ENCODE results near the gene PAFAH1B1. TPM values are rescaled to one million over a fixed set of nuclear protein-coding genes. Genes with fewer than 3 reads are reported as not detected.
A peak's percentile ranks its signal among the peaks of the same experiment; 100 is the strongest.
"Not testable (repeated sequence)": the region's sequence is repeated elsewhere in the genome, so short reads cannot be mapped to it uniquely, and the experiment has no call there.

Gene PAFAH1B1
- 100 to 1,000 TPM in 2 of 4 donors, 10 to 100 TPM in 2; 86.5 to 119 (median 102) TPM for total RNA-seq

GRCh38 chr17:2592971-2593820 is at the start of gene PAFAH1B1:
Gene PAFAH1B1, plus strand, starts transcription at chr17:2593654. Its CDS starts 44,635 bp downstream, at chr17:2638289.
- intact Hi-C loops (cut with DNase I) = loop anchor here (5.0 kb wide), 1 partner anchor 94 kb away; no protein-coding TSS in a partner anchor
- Histone ChIP-seq H3K4me3 (peak within 1 kb of the TSS; percentile 88 to 99 (median 97)), H3K4me1 (peaks cover 38 to 49% (median 45%) of the 10 kb centered on the region in 4 donors), H3K9me3 (no peaks in the 10 kb centered on the region), H3K27me3 (no peaks in the 10 kb centered on the region), H3K27ac (replicated peaks in 1 of 4) (peak within 1 kb of the TSS; percentile 97 to 99 (median 98)), H3K36me3 (no peaks in the 10 kb centered on the region)
- WGBS = 0% methylated on average over 33 of the region's 86 CpGs
- TF ChIP-seq POLR2AphosphoS5 (IDR thresholded peaks at IDR 0.05) = peak; percentile 73 to 91
- TF ChIP-seq CTCF (IDR thresholded peaks at IDR 0.05) = peak in 2 of 3 experiments; percentile 27 to 53
- TF ChIP-seq EP300 (IDR thresholded peaks at IDR 0.05) = no peak
- TF ChIP-seq POLR2A (IDR thresholded peaks at IDR 0.05; ENCODE audit: low read depth) = peak; percentile 41
- peak; percentile 96 for DNase-seq (ENCODE audit: extremely low spot score)

- H3K27me3 ChIP-seq = peaks cover 0 to 8% (median 0%) of the 10 kb centered on the region in 4 donors
- no peaks in the 10 kb centered on the region for H3K36me3 ChIP-seq
- no peak overlapping the region for H3K27ac ChIP-seq (replicated peaks in 1 of 4)
- intact Hi-C loops (cut with DNase I) = no loop called here
- 86% methylated on average over 7 of the region's 7 CpGs for WGBS
- DNase-seq (ENCODE audit: extremely low spot score) = no peak
- H3K4me3 ChIP-seq = no peak overlapping the region
- peaks cover 0 to 4% (median 0%) of the 10 kb centered on the region in 4 donors for H3K4me1 ChIP-seq
- no peaks in the 10 kb centered on the region for H3K9me3 ChIP-seq
- TF ChIP-seq CTCF (IDR thresholded peaks at IDR 0.05) = no peak
- TF ChIP-seq POLR2AphosphoS5 (IDR thresholded peaks at IDR 0.05) = no peak
- no peak for TF ChIP-seq POLR2A (IDR thresholded peaks at IDR 0.05; ENCODE audit: low read depth)
- TF ChIP-seq EP300 (IDR thresholded peaks at IDR 0.05) = no peak
These were observed 48.1 kb upstream of the PAFAH1B1 start for GRCh38 chr17:2545393-2545792.

GRCh38 chr17:2547176-2547575 is 46.3 kb upstream of the PAFAH1B1 start:
- no peaks in the 10 kb centered on the region for H3K9me3 ChIP-seq
- no peak for DNase-seq (ENCODE audit: extremely low spot score)
- TF ChIP-seq POLR2A (IDR thresholded peaks at IDR 0.05; ENCODE audit: low read depth) = no peak
- no peak for TF ChIP-seq EP300 (IDR thresholded peaks at IDR 0.05)
- TF ChIP-seq POLR2AphosphoS5 (IDR thresholded peaks at IDR 0.05) = no peak
- TF ChIP-seq CTCF (IDR thresholded peaks at IDR 0.05) = no peak
- 80% methylated on average over 9 of the region's 9 CpGs for WGBS
- H3K27ac ChIP-seq (replicated peaks in 1 of 4) = no peak overlapping the region
- peaks cover 0 to 26% (median 0%) of the 10 kb centered on the region in 4 donors for H3K27me3 ChIP-seq
- H3K4me3 ChIP-seq = no peak overlapping the region
- peaks cover 0 to 3% (median 0%) of the 10 kb centered on the region in 4 donors for H3K4me1 ChIP-seq
- intact Hi-C loops (cut with DNase I) = no loop called here
- no peaks in the 10 kb centered on the region for H3K36me3 ChIP-seq

- H3K4me1 ChIP-seq; intact Hi-C loops (cut with DNase I): not testable (repeated sequence)
These were observed 45.4 kb upstream of the PAFAH1B1 start for GRCh38 chr17:2548026-2548425.

GRCh38 chr17:2549392-2550211 is 43.9 kb upstream of the PAFAH1B1 start:
- TF ChIP-seq POLR2AphosphoS5 (IDR thresholded peaks at IDR 0.05) = no peak

More at GRCh38 chr17:2548026-2548425, 45.4 kb upstream of the PAFAH1B1 start:
- not testable (repeated sequence) for H3K9me3 ChIP-seq; H3K27ac ChIP-seq (replicated peaks in 1 of 4); H3K4me3 ChIP-seq; DNase-seq (ENCODE audit: extremely low spot score); H3K36me3 ChIP-seq
- WGBS = 77% methylated on average over 9 of the region's 9 CpGs
- H3K27me3 ChIP-seq = peaks cover 0 to 30% (median 0%) of the 10 kb centered on the region in 4 donors

More at GRCh38 chr17:2549392-2550211, 43.9 kb upstream of the PAFAH1B1 start:
- intact Hi-C loops (cut with DNase I) = no loop called here
- no peak overlapping the region for H3K4me3 ChIP-seq
- H3K27me3 ChIP-seq = peaks cover 0 to 45% (median 0%) of the 10 kb centered on the region in 4 donors
- no peaks in the 10 kb centered on the region for H3K4me1 ChIP-seq
- DNase-seq (ENCODE audit: extremely low spot score) = no peak
- H3K9me3 ChIP-seq = no peaks in the 10 kb centered on the region
- no peak overlapping the region for H3K27ac ChIP-seq (replicated peaks in 1 of 4)
- no peaks in the 10 kb centered on the region for H3K36me3 ChIP-seq
- WGBS = 94% methylated on average over 8 of the region's 8 CpGs

All from esophagus muscularis mucosa (tissue), 4 donors.